ENCODE data around the gene CTIF. TPM values are rescaled to one million over a fixed set of nuclear protein-coding genes. Genes with fewer than 3 reads are reported as not detected.

The CTIF gene
- total and polyA plus RNA-seq, 5 donors, result 41.0 to 78.2 (median 48.5) TPM

DNA sequence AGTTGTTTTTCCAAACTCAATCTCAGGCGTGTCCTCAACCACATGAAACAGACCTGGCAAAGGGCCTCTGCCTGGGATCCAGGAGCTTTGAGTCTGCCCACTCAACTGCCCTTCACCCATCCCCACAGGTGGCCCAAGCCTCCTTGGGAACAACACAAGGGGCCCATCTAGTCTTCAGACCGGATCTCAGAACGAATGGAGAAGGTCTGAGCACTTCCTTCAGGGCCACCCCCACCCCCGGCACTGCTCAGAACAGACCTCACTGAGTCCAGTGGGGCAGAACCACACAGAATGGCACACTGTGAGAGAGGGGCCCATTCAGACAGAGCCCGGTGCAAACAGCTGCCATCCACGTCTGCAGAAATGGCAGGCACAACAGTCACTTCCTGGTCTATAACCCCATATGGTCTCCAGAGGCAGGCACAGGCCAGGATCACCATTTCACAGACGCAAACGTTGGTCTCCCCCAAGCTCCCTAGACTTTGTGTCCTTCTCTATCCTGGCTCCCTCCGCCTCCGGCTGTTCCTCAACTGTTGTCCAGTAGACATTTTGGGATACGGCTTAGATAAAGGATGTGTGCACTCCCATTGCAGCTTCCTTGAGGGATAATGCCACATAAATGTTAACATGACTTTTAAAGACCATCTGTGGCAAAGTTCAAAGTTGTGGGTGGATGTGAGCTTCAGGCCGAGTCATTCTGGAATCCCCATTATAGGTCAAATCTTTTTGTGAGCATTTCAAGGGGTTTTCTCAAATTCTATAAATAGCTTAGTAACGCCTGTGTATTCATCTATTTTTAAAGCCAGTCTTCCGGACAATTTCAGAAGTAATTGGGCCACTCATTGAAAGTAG lies 262.3 kb downstream of the CTIF start:
- ATAC-seq, result no peak
- H3K27me3 ChIP-seq (ENCODE audit: control insufficient read depth, insufficient read depth), result no peaks in the 10 kb centered on the region
- no peak overlapping the region for H3K4me3 ChIP-seq (ENCODE audit: low read length)
- H3K4me1 ChIP-seq (ENCODE audit: control insufficient read depth, insufficient read depth, low read length), result peaks cover 31% of the 10 kb centered on the region
- no peaks in the 10 kb centered on the region for H3K9me3 ChIP-seq (ENCODE audit: control insufficient read depth, low read length)
- intact Hi-C loops (cut with DNase I), result no loop called here
- peak in 1 of 3 donors; percentile 44 for DNase-seq
- peak overlapping the region; percentile 74 for H3K27ac ChIP-seq (ENCODE audit: low read length)
- 60% methylated on average over 14 of the region's 14 CpGs for WGBS

DNA sequence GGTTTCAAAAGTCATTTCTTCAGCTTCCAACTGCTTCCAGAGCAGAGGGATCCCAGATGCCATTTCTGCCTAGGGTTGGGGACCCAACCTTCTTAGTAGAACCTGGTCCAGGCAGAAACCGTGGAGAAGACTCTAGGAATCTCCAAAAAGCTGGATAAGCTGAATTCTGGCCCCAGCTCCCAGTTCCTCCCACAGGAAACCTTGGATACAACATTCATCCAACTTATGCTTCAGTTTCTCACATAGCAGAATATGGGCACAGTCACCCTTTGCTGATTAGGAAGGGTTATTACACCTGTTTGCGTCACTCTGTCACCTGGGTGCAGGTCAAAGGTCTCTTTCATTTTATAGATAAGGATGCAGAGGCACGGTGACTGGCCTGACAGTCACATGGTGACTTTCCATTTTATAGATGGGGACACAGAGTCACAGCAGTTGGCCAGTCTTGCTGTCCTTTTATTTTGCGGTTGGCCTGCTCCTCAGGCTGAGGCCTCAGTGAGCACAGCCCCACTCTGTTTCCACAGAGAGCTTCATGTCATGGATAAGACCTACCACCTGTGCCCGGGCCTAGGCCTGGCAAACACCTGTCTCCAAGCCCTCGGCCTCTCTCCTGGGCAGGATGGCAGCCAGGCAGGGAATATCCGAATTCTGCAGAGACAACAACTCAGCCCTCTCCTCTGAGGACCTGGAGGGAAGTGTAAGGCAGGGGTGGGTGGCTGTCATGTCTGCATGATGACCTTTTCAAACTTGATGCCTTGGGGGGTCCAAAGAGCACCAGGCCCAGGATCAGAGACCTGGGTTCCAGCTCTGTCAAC lies 263.1 kb downstream of the CTIF start:
- Histone ChIP-seq H3K4me1 (ENCODE audit: control insufficient read depth, insufficient read depth, low read length) (peaks cover 36% of the 10 kb centered on the region), H3K27ac (ENCODE audit: low read length) (peak overlapping the region; percentile 74), H3K27me3 (ENCODE audit: control insufficient read depth, insufficient read depth) (no peaks in the 10 kb centered on the region), H3K9me3 (ENCODE audit: control insufficient read depth, low read length) (no peaks in the 10 kb centered on the region), H3K4me3 (ENCODE audit: low read length) (no peak overlapping the region)
- ATAC-seq, result no peak
- intact Hi-C loops (cut with DNase I), result no loop called here
- WGBS, result 77% methylated on average over 7 of the region's 7 CpGs
- DNase-seq, result peak in 1 of 3 donors; percentile 28

DNA sequence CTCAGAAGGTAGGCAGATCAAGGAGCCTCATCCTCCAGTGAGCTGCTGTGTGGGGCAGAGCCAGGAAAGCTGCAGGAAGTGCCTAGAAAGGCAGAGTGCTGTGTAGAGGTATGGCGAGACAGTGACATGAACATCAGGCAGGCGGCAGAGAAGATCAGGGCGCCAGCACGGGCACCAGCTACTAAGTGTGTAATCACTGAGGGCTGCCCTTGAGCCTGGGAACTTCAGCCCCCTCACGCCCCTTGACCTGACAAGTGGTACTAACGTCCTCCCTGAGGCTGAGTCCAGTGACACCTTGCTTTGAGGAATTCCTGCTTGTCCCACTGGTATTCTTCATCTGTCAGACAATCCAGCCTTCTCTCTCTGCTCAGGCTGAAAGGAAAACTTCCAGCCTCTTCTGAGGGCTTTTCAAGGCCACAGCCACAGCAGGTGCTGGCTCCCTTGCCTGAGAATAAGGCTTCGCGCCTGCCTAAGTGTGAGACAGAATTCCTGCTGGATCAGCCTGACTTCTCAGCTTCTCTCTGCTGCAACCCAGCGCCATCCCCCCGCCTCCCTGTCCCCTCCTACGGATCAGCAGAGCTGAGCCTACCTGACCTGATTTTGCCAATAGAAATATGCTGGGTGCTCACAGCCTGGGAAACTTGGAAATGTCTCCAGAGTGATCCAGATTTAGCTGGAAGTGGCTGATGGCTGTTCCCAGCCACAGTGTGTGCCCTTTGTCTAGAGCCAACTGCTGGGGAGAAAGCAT lies 263.9 kb downstream of the CTIF start:
- H3K4me3 ChIP-seq (ENCODE audit: low read length), result no peak overlapping the region
- peak overlapping the region; percentile 74 for H3K27ac ChIP-seq (ENCODE audit: low read length)
- H3K27me3 ChIP-seq (ENCODE audit: control insufficient read depth, insufficient read depth), result no peaks in the 10 kb centered on the region
- ATAC-seq (peak; percentile 7 to 18), DNase-seq (peak in 1 of 3 donors; percentile 66)
- H3K4me1 ChIP-seq (ENCODE audit: control insufficient read depth, insufficient read depth, low read length), result peaks cover 37% of the 10 kb centered on the region
- 71% methylated on average over 11 of the region's 11 CpGs for WGBS
- intact Hi-C loops (cut with DNase I), result no loop called here
- H3K9me3 ChIP-seq (ENCODE audit: control insufficient read depth, low read length), result no peaks in the 10 kb centered on the region

DNA sequence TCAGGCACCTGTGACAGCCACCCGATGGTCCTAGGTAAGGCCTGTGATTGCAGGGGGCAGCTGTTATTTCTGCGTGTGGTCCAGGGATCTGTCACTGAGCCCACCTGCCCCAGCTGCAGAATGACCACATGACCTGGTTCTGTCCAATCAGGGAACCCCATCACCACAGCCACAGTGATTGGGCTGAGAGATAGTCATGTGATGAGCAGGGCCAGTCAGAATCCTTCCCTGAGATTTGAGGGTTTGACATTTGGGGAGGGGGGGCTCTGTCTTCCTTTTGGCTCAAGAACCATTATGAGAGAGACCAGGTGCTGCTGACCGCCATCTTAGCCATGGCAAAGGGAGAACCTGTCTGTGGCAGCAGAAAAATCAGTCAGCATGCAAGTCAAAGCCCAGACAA lies 264.7 kb downstream of the CTIF start:
- peak in 1 of 3 donors; percentile 28 for DNase-seq
- intact Hi-C loops (cut with DNase I), result no loop called here
- ATAC-seq, result no peak

DNA sequence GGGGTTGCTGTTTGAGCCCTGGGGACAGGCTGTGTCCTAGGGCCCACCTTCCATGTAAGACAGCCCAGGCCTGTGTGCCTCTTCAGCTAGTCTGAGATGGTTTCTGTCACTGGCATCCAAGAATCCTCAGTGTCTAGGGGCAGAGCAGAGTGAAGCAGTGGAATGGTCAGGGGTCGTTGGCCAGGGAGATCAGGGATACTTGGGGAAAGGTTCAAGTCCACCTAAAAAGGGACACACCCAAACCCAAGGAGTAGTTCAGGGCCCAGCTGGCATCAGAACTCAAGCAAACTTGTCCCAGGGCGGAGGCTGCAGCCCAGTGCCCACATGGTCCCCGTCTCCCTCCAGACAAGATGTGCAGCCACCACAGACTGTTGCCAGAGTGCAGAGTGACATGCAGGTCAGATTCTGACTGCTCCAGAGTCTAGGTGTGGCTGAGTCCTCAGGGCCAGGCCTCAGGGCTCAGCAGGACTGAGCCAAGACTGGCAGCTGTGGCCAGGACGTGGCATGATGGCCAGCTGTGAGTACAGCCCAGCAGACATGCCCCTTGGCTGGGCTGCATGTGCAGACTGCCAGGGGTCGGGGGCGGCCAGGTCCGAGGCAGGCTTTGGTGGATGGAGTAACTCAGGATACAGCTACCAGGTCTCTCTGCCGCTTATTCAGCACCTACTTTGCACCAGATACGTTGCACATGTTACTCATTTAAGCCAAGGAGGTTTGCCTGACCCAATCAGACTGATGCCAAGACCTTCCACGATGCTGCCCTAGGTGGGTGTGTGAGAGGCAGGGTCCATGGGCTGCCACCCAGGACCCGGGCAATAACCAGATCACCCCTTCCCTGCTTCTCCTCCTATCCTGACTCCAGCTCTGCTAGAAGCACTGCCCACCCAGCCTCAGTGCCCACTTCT lies 265.4 kb downstream of the CTIF start:
- Histone ChIP-seq H3K4me3 (ENCODE audit: low read length) (no peak overlapping the region), H3K9me3 (ENCODE audit: control insufficient read depth, low read length) (no peaks in the 10 kb centered on the region), H3K4me1 (ENCODE audit: control insufficient read depth, insufficient read depth, low read length) (peaks cover 37% of the 10 kb centered on the region), H3K27me3 (ENCODE audit: control insufficient read depth, insufficient read depth) (no peaks in the 10 kb centered on the region), H3K27ac (ENCODE audit: low read length) (peak overlapping the region; percentile 86)
- 80% methylated on average over 11 of the region's 11 CpGs for WGBS
- intact Hi-C loops (cut with DNase I), result no loop called here
- DNase-seq, result peak in 2 of 3 donors; percentile 65 to 78
- peak; percentile 12 to 37 for ATAC-seq

More for the DNA sequence above, 264.7 kb downstream of the CTIF start:
- Histone ChIP-seq H3K9me3 (ENCODE audit: control insufficient read depth, low read length) (no peaks in the 10 kb centered on the region), H3K27ac (ENCODE audit: low read length) (peak overlapping the region; percentile 86), H3K4me3 (ENCODE audit: low read length) (no peak overlapping the region), H3K27me3 (ENCODE audit: control insufficient read depth, insufficient read depth) (no peaks in the 10 kb centered on the region), H3K4me1 (ENCODE audit: control insufficient read depth, insufficient read depth, low read length) (peaks cover 37% of the 10 kb centered on the region)
- WGBS, result 90% methylated on average over 3 of the region's 3 CpGs

DNA sequence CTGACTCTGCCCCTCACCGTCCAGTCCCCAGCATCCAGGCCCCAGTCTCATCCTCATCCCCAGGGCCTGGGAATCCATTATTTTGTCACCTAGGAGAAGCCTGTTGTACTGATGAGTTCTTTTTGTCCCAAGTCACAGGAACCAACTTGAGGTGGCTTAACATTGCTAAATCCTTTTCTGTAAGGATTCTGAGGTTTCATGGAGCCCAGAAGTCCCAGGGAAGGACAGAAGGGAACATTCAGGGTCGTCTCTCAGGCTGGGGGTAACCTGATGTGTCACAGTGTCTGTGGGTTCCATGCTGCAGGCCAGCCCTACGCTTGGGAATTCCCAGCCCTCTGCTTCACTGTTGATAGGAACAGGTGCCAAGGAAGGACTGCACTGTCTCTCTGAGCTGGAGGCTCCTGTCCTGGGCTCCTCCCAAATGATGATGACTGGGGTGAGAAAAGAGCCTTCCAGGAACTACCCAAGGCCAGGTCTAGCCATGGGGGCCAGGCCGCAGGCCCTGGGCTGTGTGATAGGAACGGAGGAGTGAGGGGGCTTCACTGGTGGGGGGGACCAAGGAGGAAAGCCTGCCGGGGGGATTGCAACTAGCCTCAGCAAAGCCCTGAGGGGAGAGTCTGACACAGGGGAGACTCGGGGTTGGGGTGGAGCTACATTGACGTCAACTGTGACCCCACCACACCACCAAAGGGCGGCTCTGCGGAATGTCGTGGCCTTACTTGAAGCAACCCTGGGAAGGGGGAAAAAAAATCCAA lies 266.2 kb downstream of the CTIF start:
- intact Hi-C loops (cut with DNase I), result no loop called here
- ATAC-seq (no peak), DNase-seq (peak in 1 of 3 donors; percentile 56)
- peaks cover 37% of the 10 kb centered on the region for H3K4me1 ChIP-seq (ENCODE audit: control insufficient read depth, insufficient read depth, low read length)
- peak overlapping the region; percentile 86 for H3K27ac ChIP-seq (ENCODE audit: low read length)
- WGBS, result 91% methylated on average over 11 of the region's 11 CpGs
- no peaks in the 10 kb centered on the region for H3K27me3 ChIP-seq (ENCODE audit: control insufficient read depth, insufficient read depth)
- no peak overlapping the region for H3K4me3 ChIP-seq (ENCODE audit: low read length)
- H3K9me3 ChIP-seq (ENCODE audit: control insufficient read depth, low read length), result no peaks in the 10 kb centered on the region

DNA sequence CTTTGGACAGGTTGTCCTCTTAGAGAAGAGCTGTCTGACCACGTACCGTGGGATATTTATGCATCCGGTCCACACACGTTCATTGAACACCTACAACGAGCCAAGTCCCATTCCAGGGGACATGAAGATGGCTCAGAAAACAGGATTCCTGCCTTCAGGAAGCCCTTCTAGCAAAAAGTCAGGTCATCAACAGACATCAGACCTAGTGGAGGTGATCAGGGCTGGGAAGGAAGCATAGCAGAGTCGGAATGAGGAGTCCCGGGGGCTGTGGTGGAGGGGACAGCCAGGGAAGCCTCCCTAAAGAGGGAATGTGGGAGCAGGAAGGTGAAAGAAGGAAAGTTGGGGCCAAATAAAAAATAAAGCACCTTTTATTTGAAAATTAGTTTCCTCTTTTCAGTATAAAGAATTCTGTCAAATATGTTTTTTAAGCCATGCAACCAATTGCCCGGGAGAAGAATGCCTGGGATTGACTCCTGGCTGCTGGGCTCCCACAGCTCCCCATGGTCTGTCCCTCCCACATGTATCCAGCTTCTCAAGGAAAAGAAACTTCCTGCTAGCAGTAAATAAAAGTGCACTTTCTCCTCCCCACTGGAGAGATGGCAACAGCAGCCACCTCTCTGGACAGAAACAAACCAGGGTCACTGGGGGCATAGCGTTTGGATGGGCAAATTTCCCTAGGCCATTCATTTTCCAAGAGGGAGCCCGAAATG lies 267.1 kb downstream of the CTIF start:
- DNase-seq (peak in 1 of 3 donors; percentile 57), ATAC-seq (peak in 1 of 2 donors; percentile 11)
- H3K9me3 ChIP-seq (ENCODE audit: control insufficient read depth, low read length), result no peaks in the 10 kb centered on the region
- intact Hi-C loops (cut with DNase I), result no loop called here
- no peaks in the 10 kb centered on the region for H3K27me3 ChIP-seq (ENCODE audit: control insufficient read depth, insufficient read depth)
- 73% methylated on average over 10 of the region's 10 CpGs for WGBS
- peak overlapping the region; percentile 94 for H3K27ac ChIP-seq (ENCODE audit: low read length)
- peaks cover 31% of the 10 kb centered on the region for H3K4me1 ChIP-seq (ENCODE audit: control insufficient read depth, insufficient read depth, low read length)
- H3K4me3 ChIP-seq (ENCODE audit: low read length), result no peak overlapping the region

DNA sequence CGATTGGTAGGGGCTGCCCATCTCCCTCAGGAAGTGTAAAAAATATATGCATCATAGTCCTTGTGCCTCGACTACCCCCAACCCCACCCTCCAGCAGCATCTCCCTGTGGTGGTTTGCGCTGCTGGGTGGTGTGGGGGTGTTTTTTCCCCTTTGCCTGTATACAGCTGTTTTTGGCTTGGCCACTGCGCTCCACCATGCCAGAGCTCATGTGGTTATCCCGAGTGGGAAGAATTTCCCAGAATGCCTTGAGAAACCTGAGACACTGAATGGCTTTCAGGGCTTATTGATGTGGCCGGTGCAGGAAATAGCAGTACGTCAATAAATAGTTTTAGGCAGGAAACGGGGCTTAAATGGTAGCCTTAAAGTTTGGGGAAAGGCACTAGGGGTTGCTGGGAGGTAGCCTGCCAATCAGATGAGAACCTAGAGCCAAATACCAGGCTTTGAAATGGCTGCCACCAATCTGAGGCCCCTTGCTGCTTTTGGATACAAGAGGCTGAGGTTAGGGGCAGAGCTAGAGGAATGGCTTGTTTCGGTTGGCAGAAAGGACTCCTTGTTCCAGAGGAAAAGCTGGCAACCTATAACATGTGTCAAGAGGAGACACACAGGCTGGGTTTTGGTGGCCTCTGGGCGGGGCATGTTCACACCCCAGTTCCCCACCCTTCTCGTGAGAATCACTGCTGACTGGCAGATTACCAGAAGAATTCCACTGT lies 267.9 kb downstream of the CTIF start:
- peak; percentile 80 to 89 (median 84) for DNase-seq
- H3K9me3 ChIP-seq (ENCODE audit: control insufficient read depth, low read length), result no peaks in the 10 kb centered on the region
- no peak overlapping the region for H3K4me3 ChIP-seq (ENCODE audit: low read length)
- ATAC-seq, result peak; percentile 86 to 88
- H3K27ac ChIP-seq (ENCODE audit: low read length), result peak overlapping the region; percentile 94
- H3K27me3 ChIP-seq (ENCODE audit: control insufficient read depth, insufficient read depth), result no peaks in the 10 kb centered on the region
- H3K4me1 ChIP-seq (ENCODE audit: control insufficient read depth, insufficient read depth, low read length), result peaks cover 26% of the 10 kb centered on the region
- WGBS, result 42% methylated on average over 11 of the region's 11 CpGs
- intact Hi-C loops (cut with DNase I), result no loop called here

DNA sequence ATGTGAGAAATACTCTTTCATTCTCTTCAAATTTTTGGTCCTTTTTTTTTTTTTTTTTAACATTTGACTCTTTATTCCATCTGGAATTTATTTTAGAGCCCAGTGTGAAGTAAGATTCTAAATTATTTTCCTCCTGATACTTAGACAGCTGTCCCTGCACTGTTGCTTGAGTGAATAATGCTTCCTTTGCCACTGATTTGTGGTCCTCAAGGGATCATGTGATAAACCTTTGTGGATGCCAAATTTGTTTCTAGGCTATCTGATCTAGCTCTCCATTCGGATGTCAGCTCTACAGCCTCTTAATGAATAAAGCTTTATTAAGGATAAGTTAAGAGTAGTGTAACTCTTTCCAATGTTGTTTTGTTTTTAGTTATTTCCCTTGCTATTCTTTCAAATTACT lies 269.6 kb downstream of the CTIF start:
- DNase-seq (no peak), ATAC-seq (peak; percentile 34 to 53)
- 19% methylated on average over 1 of the region's 1 CpG for WGBS
- H3K27ac ChIP-seq (ENCODE audit: low read length), result no peak overlapping the region
- intact Hi-C loops (cut with DNase I), result no loop called here
- H3K27me3 ChIP-seq (ENCODE audit: control insufficient read depth, insufficient read depth), result no peaks in the 10 kb centered on the region
- H3K4me1 ChIP-seq (ENCODE audit: control insufficient read depth, insufficient read depth, low read length), result peaks cover 15% of the 10 kb centered on the region
- H3K4me3 ChIP-seq (ENCODE audit: low read length), result no peak overlapping the region
- H3K9me3 ChIP-seq (ENCODE audit: control insufficient read depth, low read length), result no peaks in the 10 kb centered on the region
